Cardiac muscle cell (in vitro differentiated cells and primary cell): ENCODE measurements around the gene ALDH3A1. TPM values are rescaled to one million over a fixed set of nuclear protein-coding genes. Genes with fewer than 3 reads are reported as not detected.

Source experiments
- DNase-seq, 2 donors: peaks; one replicate each; pipeline versions ENCODE4 v3.0.0 to v3.0.0-alpha.2; 2010 to 2017; ENCODE audit warnings: low read depth in 1 of 2, low spot score in 1 of 2
- H3K27ac ChIP-seq: fragments of 200-600 bp; sonication (generic); 2 replicates; pipeline ENCODE4 v1.5.1; 2016
- H3K27me3 ChIP-seq: fragments of 200-600 bp; sonication (generic); 2 replicates; pipeline ENCODE4 v1.6.0; 2016; ENCODE audit warnings: control low read depth
- H3K36me3 ChIP-seq: fragments of 200-600 bp; sonication (generic); 2 replicates; pipeline ENCODE4 v1.5.1; 2016; ENCODE audit warnings: control low read depth
- H3K4me1 ChIP-seq: fragments of 200-600 bp; sonication (generic); 2 replicates; pipeline ENCODE4 v1.8.1; 2017; ENCODE audit warnings: low read depth, mild to moderate bottlenecking, mixed run types
- H3K4me3 ChIP-seq: fragments of 200-600 bp; sonication (generic); 2 replicates; pipeline ENCODE4 v1.5.1; 2016; ENCODE audit warnings: mild to moderate bottlenecking
- H3K9me3 ChIP-seq: fragments of 200-600 bp; sonication (generic); 2 replicates; pipeline ENCODE4 v1.5.1; 2017; ENCODE audit warnings: low read depth, mild to moderate bottlenecking, control low read depth
- polyA plus RNA-seq: library from polyadenylated mRNA; unstranded; fragments of >200 nt; fragmentation: Nextera tagmentation; extraction: Ambion mirVana; gene quantifications from 2 replicates; pipeline ENCODE4 v1.2.1, GENCODE V29; 2016
- total RNA-seq: library from RNA; depleted of rRNA; stranded (reverse); fragments of >200 nt; gene quantifications from 2 replicates; pipeline ENCODE4 v1.2.3, GENCODE V29; 2016
- TF ChIP-seq, protein P1 (sequence below): IDR thresholded peaks from 2 replicates; pipeline ENCODE4 v1.5.1; 2012; ENCODE audit warnings: low read depth, mild to moderate bottlenecking, low read length

The ALDH3A1 gene
- total and polyA plus RNA-seq, 2 experiments from 2014 or later, result not detected

DNA sequence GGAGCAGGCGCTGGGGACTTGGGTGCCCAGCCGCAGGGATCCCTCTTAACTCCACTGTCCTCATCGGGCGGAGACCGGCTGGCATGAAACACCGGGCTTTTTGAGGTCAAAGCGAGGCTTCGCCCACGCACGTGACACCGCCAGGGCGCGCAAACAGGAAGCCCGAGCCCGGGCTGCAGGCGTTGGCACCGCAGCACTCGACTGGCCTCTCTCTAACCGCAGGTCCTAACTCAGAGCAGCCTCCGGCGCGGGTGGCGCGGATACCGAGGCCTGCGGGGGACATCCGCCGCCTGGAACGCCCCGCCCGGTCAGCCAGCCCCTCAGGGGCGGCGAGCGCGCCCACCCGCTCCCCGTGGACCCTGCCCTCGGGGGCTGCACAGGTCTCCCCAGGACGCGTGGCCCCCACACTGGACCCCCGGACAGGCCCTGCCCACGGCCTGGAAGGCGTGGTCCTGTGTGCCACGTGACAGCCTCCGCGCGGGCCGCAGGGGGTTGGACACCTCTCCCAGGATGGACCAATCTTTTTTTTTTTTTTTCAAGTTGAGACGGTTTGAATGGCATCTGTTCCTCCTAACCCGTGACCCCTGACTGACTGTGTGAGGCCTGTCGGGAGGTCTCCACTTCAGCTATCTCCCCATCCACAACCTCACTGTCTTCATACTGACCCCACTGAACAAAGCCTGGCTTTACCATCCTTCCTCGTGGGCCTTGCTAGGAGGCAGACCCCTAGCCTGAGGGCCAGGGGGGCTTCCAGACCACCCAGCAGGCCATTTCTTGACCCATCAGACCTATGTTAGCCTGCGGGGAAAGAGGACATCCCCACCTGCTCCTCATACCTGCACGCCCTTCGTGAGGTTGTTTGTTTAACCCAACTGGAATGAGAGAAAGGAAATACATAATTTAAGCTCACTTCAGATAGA, 23.3 kb downstream of the ALDH3A1 start:
- Histone ChIP-seq H3K27ac (no peak overlapping the region), H3K4me1 (peaks cover 30% of the 10 kb centered on the region), H3K27me3 (no peaks in the 10 kb centered on the region), H3K36me3 (no peaks in the 10 kb centered on the region), H3K9me3 (no peaks in the 10 kb centered on the region), H3K4me3 (no peak overlapping the region)
- DNase-seq, result peak in 1 of 2 donors; percentile 48
- TF ChIP-seq, protein P1, sequence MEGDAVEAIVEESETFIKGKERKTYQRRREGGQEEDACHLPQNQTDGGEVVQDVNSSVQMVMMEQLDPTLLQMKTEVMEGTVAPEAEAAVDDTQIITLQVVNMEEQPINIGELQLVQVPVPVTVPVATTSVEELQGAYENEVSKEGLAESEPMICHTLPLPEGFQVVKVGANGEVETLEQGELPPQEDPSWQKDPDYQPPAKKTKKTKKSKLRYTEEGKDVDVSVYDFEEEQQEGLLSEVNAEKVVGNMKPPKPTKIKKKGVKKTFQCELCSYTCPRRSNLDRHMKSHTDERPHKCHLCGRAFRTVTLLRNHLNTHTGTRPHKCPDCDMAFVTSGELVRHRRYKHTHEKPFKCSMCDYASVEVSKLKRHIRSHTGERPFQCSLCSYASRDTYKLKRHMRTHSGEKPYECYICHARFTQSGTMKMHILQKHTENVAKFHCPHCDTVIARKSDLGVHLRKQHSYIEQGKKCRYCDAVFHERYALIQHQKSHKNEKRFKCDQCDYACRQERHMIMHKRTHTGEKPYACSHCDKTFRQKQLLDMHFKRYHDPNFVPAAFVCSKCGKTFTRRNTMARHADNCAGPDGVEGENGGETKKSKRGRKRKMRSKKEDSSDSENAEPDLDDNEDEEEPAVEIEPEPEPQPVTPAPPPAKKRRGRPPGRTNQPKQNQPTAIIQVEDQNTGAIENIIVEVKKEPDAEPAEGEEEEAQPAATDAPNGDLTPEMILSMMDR, result no peak

DNA sequence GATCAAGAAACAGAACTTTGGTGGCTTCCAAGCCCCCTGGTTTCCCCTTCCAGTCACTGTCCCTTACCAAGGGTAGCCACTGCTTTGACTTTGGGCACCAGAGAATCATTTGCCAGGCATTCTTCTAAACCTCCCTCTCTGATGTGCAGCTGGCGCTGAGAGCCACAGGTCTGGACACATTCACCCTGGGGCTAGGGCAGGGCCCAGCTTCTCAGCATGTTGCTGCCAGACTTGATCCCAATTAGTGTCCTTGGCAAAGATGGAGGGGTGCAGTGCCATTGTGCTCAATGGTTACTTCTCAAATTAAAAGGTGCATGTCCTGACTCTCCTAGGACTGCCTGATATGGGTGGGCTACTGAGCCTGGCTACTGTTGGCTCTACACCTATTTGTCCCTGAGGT, 24.1 kb downstream of the ALDH3A1 start:
- Histone ChIP-seq H3K9me3 (no peaks in the 10 kb centered on the region), H3K4me1 (peaks cover 30% of the 10 kb centered on the region), H3K4me3 (no peak overlapping the region), H3K36me3 (no peaks in the 10 kb centered on the region), H3K27ac (no peak overlapping the region), H3K27me3 (no peaks in the 10 kb centered on the region)
- DNase-seq, result no peak
- TF ChIP-seq, protein P1, result no peak

DNA sequence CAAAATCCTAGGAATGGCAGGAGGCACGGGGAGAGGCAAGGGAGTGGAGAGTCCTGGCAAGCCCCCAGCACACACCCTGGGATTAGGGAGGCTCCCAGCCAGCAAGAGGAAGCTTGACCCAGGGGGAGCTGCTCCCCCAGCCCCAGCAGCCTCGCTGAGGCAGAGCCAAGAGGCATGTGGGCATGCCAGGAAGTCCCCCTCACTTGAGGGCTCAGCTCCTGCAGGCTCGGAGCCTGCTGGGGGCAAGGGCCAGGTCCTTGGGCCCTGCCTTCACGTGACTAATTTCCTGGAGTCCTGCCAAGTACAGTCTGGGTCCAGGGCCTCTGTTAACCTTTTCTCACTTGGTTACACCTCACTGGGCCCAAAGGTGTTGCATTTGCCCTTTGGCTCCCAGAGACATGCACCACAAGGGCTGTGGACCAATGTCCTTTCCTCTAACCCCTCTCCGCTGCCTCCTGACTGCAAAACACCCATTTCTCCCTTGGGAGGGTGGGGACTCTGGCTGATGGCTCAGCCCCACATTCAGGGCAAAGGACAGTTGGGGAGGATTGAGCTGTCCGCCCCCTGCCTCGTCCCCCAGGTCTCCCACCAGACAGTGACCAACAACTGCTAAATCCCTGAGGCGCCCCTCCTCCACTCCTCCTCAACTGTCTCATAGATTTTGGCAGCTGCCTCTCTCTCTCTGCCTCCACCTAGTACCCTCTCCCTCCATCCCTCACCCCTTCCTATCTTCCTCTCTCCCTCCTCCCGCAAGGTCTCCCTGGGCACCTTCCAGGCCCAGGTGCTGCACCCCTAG, 27.3 kb downstream of the ALDH3A1 start:
- no peaks in the 10 kb centered on the region for H3K36me3 ChIP-seq
- no peaks in the 10 kb centered on the region for H3K9me3 ChIP-seq
- no peak overlapping the region for H3K27ac ChIP-seq
- H3K4me3 ChIP-seq, result no peak overlapping the region
- TF ChIP-seq, protein P1, result no peak
- DNase-seq, result peak in 1 of 2 donors; percentile 51
- peaks cover 18% of the 10 kb centered on the region for H3K4me1 ChIP-seq
- H3K27me3 ChIP-seq, result no peaks in the 10 kb centered on the region

DNA sequence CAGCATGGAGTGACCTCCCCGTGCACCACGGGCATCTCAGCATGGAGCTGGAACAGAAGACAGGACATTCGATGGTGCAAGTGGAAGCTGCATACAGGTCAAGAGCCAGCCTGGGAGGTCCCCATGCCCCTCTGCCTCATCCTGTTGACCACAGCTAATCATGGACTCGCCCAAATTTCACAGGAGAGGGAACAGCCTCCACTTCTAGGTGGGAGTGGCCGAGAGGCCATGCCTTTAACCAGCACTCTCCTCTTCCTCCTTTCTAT, 28.0 kb downstream of the ALDH3A1 start:
- H3K36me3 ChIP-seq, result no peaks in the 10 kb centered on the region
- H3K9me3 ChIP-seq, result no peaks in the 10 kb centered on the region
- peaks cover 18% of the 10 kb centered on the region for H3K4me1 ChIP-seq
- H3K4me3 ChIP-seq, result no peak overlapping the region
- no peaks in the 10 kb centered on the region for H3K27me3 ChIP-seq
- no peak overlapping the region for H3K27ac ChIP-seq
- TF ChIP-seq, protein P1, result no peak
- DNase-seq, result no peak

DNA sequence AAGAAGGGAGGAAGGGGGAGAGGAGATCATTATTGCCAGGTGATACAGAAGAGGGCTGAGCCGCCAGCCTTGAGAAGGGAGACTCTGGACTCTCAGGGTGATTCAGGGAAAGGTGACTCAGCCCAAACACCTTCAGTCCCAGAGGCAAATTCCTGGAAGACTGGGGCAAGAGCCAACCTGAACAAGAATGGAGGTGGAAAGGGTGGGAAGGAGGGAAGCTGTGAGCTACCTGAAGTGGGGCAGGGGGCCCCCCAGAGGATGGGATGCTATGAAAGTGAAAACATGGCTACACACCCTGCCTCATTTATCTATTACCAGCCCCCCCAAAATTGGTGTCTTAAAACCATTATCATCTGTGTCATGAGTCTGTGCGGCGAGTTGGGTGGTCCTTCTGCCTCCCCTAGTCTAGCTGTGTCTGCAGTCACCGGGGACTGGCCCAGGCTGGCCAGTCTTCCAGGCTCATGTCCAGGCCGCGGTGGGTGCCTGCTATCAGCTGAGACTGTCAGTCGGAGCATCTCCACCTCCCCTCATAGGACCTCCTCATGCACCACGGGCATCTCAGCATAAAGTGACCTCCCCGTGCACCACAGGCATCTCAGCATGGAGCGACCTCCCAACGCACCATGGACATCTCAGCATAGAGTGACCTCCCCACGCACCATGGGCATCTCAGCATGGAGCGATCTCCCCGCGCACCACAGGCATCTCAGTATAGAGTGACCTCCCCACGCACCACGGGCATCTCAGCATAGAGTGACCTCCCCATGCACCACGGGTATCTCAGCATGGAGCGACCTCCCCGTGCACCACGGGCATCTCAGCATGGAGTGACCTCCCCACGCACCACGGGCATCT, 28.5 kb downstream of the ALDH3A1 start:
- peaks cover 18% of the 10 kb centered on the region for H3K4me1 ChIP-seq
- H3K4me3 ChIP-seq, result no peak overlapping the region
- DNase-seq, result no peak

More for the DNA sequence above, 28.5 kb downstream of the ALDH3A1 start:
- H3K27ac ChIP-seq, result no peak overlapping the region
- no peaks in the 10 kb centered on the region for H3K36me3 ChIP-seq
- H3K27me3 ChIP-seq, result no peaks in the 10 kb centered on the region
- TF ChIP-seq, protein P1, result no peak
- no peaks in the 10 kb centered on the region for H3K9me3 ChIP-seq
